Suprapubic skin (tissue), 4 donors: ENCODE results near the gene COL8A2. TPM values are rescaled to one million over a fixed set of nuclear protein-coding genes. Genes with fewer than 3 reads are reported as not detected.

Experiments
- DNase-seq, 2 donors: peaks; one replicate each; pipeline ENCODE4 v3.0.0-alpha.2; 2019; ENCODE audit warnings: low spot score in 2 of 2
- H3K27ac ChIP-seq: fragments of 200-600 bp; sonication (generic); one replicate; pipeline ENCODE4 v1.5.1; 2019
- H3K27me3 ChIP-seq: fragments of 200-600 bp; sonication (generic); one replicate; pipeline ENCODE4 v1.5.1; 2019
- H3K36me3 ChIP-seq: fragments of 200-600 bp; sonication (generic); one replicate; pipeline ENCODE4 v1.5.1; 2019
- H3K4me1 ChIP-seq: fragments of 200-600 bp; sonication (generic); one replicate; pipeline ENCODE4 v1.5.1; 2019
- H3K4me3 ChIP-seq: fragments of 200-600 bp; sonication (generic); one replicate; pipeline ENCODE4 v1.5.1; 2019; ENCODE audit warnings: mild to moderate bottlenecking
- H3K9me3 ChIP-seq: fragments of 200-600 bp; sonication (generic); one replicate; pipeline ENCODE4 v1.5.1; 2019
- CTCF ChIP-seq, 2 donors: fragments of 200-600 bp in 1 of 2; fragments of 450-650 bp in 1 of 2; sonication (generic) in 1 of 2; IDR thresholded peaks; one replicate each; pipeline ENCODE4 v1.5.1; 2016 to 2019; ENCODE audit warnings: antibody characterized with exemption in 2 of 2, mild to moderate bottlenecking in 1 of 2, moderate library complexity in 1 of 2
- EP300 ChIP-seq: sonication (generic); formaldehyde crosslinking; IDR thresholded peaks from one replicate; pipeline ENCODE4 v1.6.1; 2017; ENCODE audit warnings: antibody characterized with exemption
- POLR2A ChIP-seq, 2 donors: fragments of 450-650 bp; IDR thresholded peaks; one replicate each; pipeline ENCODE4 v1.6.1; 2017; ENCODE audit warnings: antibody characterized with exemption in 2 of 2, mild to moderate bottlenecking in 2 of 2, moderate library complexity in 2 of 2
- POLR2AphosphoS5 ChIP-seq, 3 donors: sonication (generic); formaldehyde crosslinking; IDR thresholded peaks; one replicate each; pipeline ENCODE4 v1.6.1; 2017; ENCODE audit warnings: antibody characterized with exemption in 3 of 3
- WGBS: methylation state at CpG from one replicate; pipeline ENCODE4 v1.1.5; 2018; 5-methylcytosine and 5-hydroxymethylcytosine counted together
- total RNA-seq, 4 donors: library from RNA; depleted of rRNA; stranded (reverse); fragments of >200 nt; gene quantifications; one replicate each; pipeline ENCODE4 v1.1.0, GENCODE V29; 2016

The COL8A2 gene
- total RNA-seq, 4 donors from 2014 or later, result 4.9 to 5.6 (median 5.2) TPM

DNA sequence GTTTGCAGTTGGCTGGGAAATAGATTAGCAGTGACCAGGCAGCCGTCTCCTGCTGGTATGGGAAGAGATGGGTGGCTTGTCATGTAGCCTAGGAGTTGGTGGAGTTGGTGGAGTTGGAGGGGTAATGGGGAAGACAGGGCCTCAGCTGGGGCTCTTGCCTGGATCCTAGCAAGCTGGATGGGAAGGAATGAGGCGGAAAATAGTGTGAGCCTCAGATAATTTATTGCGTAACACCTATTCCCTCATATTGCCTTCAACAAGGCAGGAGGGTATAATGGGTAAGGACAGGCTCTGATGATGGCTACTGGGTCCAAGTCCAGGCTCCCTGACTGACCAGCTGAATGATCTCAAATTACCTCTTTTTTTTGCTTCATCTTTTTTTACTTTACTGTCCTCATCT lies 43.5 kb upstream of the COL8A2 start:
- H3K27ac ChIP-seq, result no peak overlapping the region
- WGBS, result 86% methylated on average over 3 of the region's 3 CpGs

DNA sequence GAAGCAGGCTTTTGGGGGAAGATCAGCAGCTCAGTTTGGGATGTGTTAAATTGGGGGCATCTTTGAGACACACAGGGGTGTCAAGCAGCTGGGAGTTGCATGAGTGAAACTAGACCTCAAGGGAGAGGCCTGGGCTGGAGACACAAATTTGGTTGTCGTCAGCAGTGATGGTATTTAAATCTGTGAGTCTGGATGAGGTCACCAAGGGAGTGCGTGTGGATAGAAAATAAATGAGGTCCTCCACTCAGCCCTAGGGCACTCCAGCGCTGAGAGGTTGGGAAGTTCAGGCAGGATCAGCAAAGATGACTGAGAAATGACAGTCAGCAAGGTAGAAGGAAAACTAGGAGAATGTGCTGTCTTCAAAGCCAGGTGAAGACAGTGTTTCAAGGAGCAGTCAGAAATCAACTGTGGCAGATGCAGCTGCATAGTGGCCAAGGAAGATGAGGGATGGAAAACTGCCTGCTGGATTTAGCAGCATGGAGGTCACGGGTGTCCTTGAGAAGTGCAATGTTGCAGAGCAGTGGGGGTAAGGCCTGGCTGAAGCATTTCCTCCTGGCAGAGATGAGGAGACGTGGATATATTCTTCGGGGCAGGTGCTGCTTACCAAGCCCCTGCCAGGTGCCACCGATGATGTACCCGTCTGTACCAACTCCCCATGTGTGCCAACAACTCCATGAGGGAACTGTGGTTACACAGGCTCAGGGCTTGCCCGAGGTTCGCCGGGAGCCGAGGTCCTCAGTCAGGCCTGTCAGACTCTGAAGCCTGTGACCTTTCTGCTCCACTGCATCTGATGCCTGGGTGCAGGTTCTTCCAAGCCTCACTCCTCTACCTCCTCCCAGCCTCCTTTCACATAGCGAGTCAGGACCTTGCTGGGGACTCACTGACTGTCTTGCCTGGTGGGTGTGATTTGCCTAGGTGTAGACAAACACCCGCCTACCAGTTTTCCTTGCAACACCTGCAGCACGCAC lies 42.2 kb upstream of the COL8A2 start:
- TF ChIP-seq POLR2A (IDR thresholded peaks at IDR 0.05) (no peak), POLR2AphosphoS5 (IDR thresholded peaks at IDR 0.05) (no peak), CTCF (IDR thresholded peaks at IDR 0.05) (no peak), EP300 (no peak)
- H3K27me3 ChIP-seq, result no peaks in the 10 kb centered on the region
- DNase-seq, result no peak
- no peaks in the 10 kb centered on the region for H3K9me3 ChIP-seq
- no peak overlapping the region for H3K4me3 ChIP-seq
- H3K36me3 ChIP-seq, result peaks cover 14% of the 10 kb centered on the region
- H3K4me1 ChIP-seq, result peaks cover 64% of the 10 kb centered on the region
- H3K27ac ChIP-seq, result peak overlapping the region; percentile 2
- WGBS, result 67% methylated on average over 15 of the region's 15 CpGs

More for the DNA sequence above, 43.5 kb upstream of the COL8A2 start:
- Histone ChIP-seq H3K36me3 (peaks cover 27% of the 10 kb centered on the region), H3K4me3 (no peak overlapping the region), H3K4me1 (peaks cover 52% of the 10 kb centered on the region), H3K27me3 (no peaks in the 10 kb centered on the region), H3K9me3 (no peaks in the 10 kb centered on the region)
- DNase-seq, result no peak
- TF ChIP-seq POLR2A (IDR thresholded peaks at IDR 0.05) (no peak), EP300 (no peak), POLR2AphosphoS5 (IDR thresholded peaks at IDR 0.05) (no peak), CTCF (IDR thresholded peaks at IDR 0.05) (no peak)

GRCh38 chr1:36166136-36166535 lies 41.1 kb upstream of the COL8A2 start:
- H3K36me3 ChIP-seq, result peaks cover 4% of the 10 kb centered on the region
- 75% methylated on average over 4 of the region's 4 CpGs for WGBS
- H3K4me1 ChIP-seq, result peaks cover 67% of the 10 kb centered on the region
- no peak overlapping the region for H3K4me3 ChIP-seq
- no peaks in the 10 kb centered on the region for H3K9me3 ChIP-seq
- H3K27me3 ChIP-seq, result no peaks in the 10 kb centered on the region
- no peak for TF ChIP-seq POLR2AphosphoS5 (IDR thresholded peaks at IDR 0.05)
- TF ChIP-seq EP300, result no peak
- TF ChIP-seq CTCF (IDR thresholded peaks at IDR 0.05), result no peak
- TF ChIP-seq POLR2A (IDR thresholded peaks at IDR 0.05), result no peak
- H3K27ac ChIP-seq, result no peak overlapping the region
- DNase-seq, result no peak

GRCh38 chr1:36165145-36165544 lies 40.1 kb upstream of the COL8A2 start:
- Histone ChIP-seq H3K4me3 (no peak overlapping the region), H3K27me3 (no peaks in the 10 kb centered on the region), H3K27ac (no peak overlapping the region), H3K9me3 (no peaks in the 10 kb centered on the region), H3K4me1 (peaks cover 68% of the 10 kb centered on the region), H3K36me3 (no peaks in the 10 kb centered on the region)
- TF ChIP-seq CTCF (IDR thresholded peaks at IDR 0.05), result no peak
- no peak for TF ChIP-seq POLR2AphosphoS5 (IDR thresholded peaks at IDR 0.05)
- no peak for TF ChIP-seq EP300
- no peak for TF ChIP-seq POLR2A (IDR thresholded peaks at IDR 0.05)
- no peak for DNase-seq
- 100% methylated on average over 1 of the region's 1 CpG for WGBS

- peaks cover 75% of the 10 kb centered on the region for H3K4me1 ChIP-seq
- H3K27me3 ChIP-seq, result no peaks in the 10 kb centered on the region
- H3K9me3 ChIP-seq, result no peaks in the 10 kb centered on the region
- DNase-seq, result no peak
- H3K36me3 ChIP-seq, result no peaks in the 10 kb centered on the region
- no peak for TF ChIP-seq POLR2AphosphoS5 (IDR thresholded peaks at IDR 0.05)
- WGBS, result 84% methylated on average over 2 of the region's 2 CpGs
- peak overlapping the region; percentile 89 for H3K27ac ChIP-seq
- no peak overlapping the region for H3K4me3 ChIP-seq
Observed at GRCh38 chr1:36164361-36164760, 39.3 kb upstream of the COL8A2 start.
